ENCODE data around the gene RORC.
"Not testable (repeated sequence)": the region's sequence is repeated elsewhere in the genome, so short reads cannot be mapped to it uniquely, and the experiment has no call there.

The RORC gene

GRCh38 chr1:151855933-151856332, 24.3 kb upstream of the RORC start:
- TF ChIP-seq, protein P1, sequence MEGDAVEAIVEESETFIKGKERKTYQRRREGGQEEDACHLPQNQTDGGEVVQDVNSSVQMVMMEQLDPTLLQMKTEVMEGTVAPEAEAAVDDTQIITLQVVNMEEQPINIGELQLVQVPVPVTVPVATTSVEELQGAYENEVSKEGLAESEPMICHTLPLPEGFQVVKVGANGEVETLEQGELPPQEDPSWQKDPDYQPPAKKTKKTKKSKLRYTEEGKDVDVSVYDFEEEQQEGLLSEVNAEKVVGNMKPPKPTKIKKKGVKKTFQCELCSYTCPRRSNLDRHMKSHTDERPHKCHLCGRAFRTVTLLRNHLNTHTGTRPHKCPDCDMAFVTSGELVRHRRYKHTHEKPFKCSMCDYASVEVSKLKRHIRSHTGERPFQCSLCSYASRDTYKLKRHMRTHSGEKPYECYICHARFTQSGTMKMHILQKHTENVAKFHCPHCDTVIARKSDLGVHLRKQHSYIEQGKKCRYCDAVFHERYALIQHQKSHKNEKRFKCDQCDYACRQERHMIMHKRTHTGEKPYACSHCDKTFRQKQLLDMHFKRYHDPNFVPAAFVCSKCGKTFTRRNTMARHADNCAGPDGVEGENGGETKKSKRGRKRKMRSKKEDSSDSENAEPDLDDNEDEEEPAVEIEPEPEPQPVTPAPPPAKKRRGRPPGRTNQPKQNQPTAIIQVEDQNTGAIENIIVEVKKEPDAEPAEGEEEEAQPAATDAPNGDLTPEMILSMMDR (IDR thresholded peaks at IDR 0.05; ENCODE audit: control insufficient read depth, insufficient read depth, low read depth, low read length, missing control alignments) = no peak
- no peak for DNase-seq (ENCODE audit: low read depth)
- no peak overlapping the region for H3K4me3 ChIP-seq (ENCODE audit: control insufficient read depth, low read depth, low read length)

DNA sequence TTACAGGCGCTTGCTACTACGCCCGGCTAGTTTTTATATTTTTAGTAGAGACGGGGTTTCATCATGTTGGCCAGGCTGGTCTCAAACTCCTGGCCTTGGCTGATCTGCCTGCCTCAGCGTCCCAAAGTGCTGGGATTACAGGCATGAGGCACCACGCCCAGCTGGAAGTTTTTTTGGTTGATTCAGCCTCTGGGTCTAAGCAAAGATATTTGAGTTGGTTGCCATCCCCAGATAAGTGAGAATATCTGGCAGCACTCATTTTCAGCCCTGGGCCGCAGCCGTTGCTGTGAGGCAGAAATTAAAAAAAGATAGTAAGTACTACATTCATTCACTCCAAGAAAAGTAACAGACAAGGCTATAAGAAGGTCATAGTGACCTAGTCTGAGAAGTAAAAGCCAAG, 23.9 kb upstream of the RORC start:
- H3K4me3 ChIP-seq (ENCODE audit: control insufficient read depth, low read depth, low read length); DNase-seq (ENCODE audit: low read depth): not testable (repeated sequence)

DNA sequence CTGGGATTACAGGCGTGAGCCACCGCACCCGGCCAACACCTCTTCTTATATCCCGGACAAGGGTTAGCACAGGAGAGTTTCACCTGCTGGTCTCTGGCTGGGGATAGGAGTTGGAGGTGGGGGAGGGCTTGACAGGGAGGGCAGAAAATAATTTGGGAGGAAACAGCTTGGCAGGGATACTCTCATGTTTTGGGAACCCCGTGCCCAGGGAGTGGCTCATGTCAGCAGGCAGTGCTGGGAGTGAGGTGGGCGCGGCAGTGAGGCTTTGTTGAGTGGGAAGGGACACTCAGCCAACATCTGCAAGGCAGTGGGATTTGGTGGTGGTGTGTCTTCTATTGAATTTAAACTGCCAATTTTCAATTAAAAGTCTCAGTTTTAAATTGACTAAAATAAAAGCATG, 23.1 kb upstream of the RORC start:
- TF ChIP-seq, protein P1 (IDR thresholded peaks at IDR 0.05; ENCODE audit: control insufficient read depth, insufficient read depth, low read depth, low read length, missing control alignments) = no peak
- no peak overlapping the region for H3K4me3 ChIP-seq (ENCODE audit: control insufficient read depth, low read depth, low read length)
- no peak for DNase-seq (ENCODE audit: low read depth)

DNA sequence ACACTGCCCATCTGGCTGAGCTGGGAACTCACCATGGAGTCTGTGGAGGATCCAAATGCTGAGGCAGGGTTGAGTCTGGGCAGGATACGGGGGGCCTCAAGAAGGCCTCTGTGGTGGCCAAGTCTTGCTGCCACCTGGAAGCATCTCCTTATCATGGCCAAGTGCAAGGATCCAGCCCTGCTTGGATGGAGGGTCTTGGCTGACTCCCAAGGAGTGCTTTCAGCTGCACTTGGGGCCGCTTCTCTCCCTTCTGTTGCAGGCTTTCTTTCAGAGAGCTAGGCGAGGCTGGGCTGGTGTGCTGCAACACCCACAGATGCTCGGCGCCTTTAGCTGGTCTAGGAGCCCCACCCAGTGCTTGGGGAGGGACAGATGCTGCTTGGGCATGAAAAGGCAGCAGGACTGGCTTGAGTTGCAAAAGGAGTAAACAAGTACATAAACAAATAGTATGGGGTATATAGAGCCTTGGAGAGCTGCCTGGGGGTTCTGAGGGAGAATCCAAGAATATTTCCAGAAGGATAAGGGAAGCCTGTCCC, 21.9 kb upstream of the RORC start, which contains the start of gene THEM5:
THEM5 (minus strand) TSS at position 302 of the 533 bp plus-strand sequence; CDS start at position 155, 147 bp downstream.
- TF ChIP-seq, protein P1 (IDR thresholded peaks at IDR 0.05; ENCODE audit: control insufficient read depth, insufficient read depth, low read depth, low read length, missing control alignments) = no peak
- no peak for DNase-seq (ENCODE audit: low read depth)
- H3K4me3 ChIP-seq (ENCODE audit: control insufficient read depth, low read depth, low read length) = no peak within 1 kb of the TSS

GRCh38 chr1:151852733-151853132, 21.1 kb upstream of the RORC start:
- TF ChIP-seq, protein P1 (IDR thresholded peaks at IDR 0.05; ENCODE audit: control insufficient read depth, insufficient read depth, low read depth, low read length, missing control alignments) = no peak
- no peak overlapping the region for H3K4me3 ChIP-seq (ENCODE audit: control insufficient read depth, low read depth, low read length)
- no peak for DNase-seq (ENCODE audit: low read depth)

GRCh38 chr1:151851886-151852285, 20.3 kb upstream of the RORC start:
- no peak overlapping the region for H3K4me3 ChIP-seq (ENCODE audit: control insufficient read depth, low read depth, low read length)
- DNase-seq (ENCODE audit: low read depth) = no peak
- TF ChIP-seq, protein P1 (IDR thresholded peaks at IDR 0.05; ENCODE audit: control insufficient read depth, insufficient read depth, low read depth, low read length, missing control alignments) = no peak

- H3K4me3 ChIP-seq (ENCODE audit: control insufficient read depth, low read depth, low read length) = no peak overlapping the region
- TF ChIP-seq, protein P1 (IDR thresholded peaks at IDR 0.05; ENCODE audit: control insufficient read depth, insufficient read depth, low read depth, low read length, missing control alignments) = no peak
- DNase-seq (ENCODE audit: low read depth) = no peak
These were observed 18.3 kb upstream of the RORC start for GRCh38 chr1:151849871-151850270.

All from AG09309 (cell line).